SK-N-SH (cell line): ENCODE measurements around the gene EHD2. TPM values are rescaled to one million over a fixed set of nuclear protein-coding genes. Genes with fewer than 3 reads are reported as not detected.

Experiments used
- CTCF ChIA-PET: fragments of 300-600, 350-600 bp; formaldehyde crosslinking; extraction: SDS; loops from one replicate; lab custom pipeline; 2021; lab: Yijun Ruan, JAX
- POLR2A ChIA-PET: fragments of 350-600 bp; sonication (Branson Sonifier 250); formaldehyde crosslinking; extraction: SDS; loops from one replicate; lab custom pipeline; 2020; ENCODE audit warnings: antibody characterized with exemption, inconsistent platforms; lab: Yijun Ruan, JAX
- DNase-seq: peaks from one replicate; pipeline ENCODE4 v3.0.0; 2012
- H2AFZ ChIP-seq: fragments of 200-600 bp; sonication (generic); 2 replicates; pipeline ENCODE4 v1.8.1; 2016; ENCODE audit warnings: antibody characterized with exemption, mild to moderate bottlenecking, low read depth
- H3F3A ChIP-seq: fragments of 200-600 bp; sonication (generic); replicated peaks from 2 replicates; pipeline ENCODE3; 2016; ENCODE audit warnings: antibody characterized with exemption, mild to moderate bottlenecking; ENCODE audit not compliant: insufficient read depth
- H3K27ac ChIP-seq, 2 experiments: fragments of 200-500 bp in 1 of 2; fragments of 200-600 bp in 1 of 2; sonication (Bioruptor generic) in 1 of 2; sonication (generic), shearing (Covaris generic) in 1 of 2; 2 replicates each; pipeline versions ENCODE4 v1.5.1 to v1.6.1; 2014 to 2016; ENCODE audit warnings: low read depth in 2 of 2, inconsistent platforms in 1 of 2, low read length in 1 of 2, mild to moderate bottlenecking in 1 of 2, mixed read lengths in 1 of 2
- H3K27me3 ChIP-seq: fragments of 200-600 bp; sonication (generic), shearing (Covaris generic); 2 replicates; pipeline ENCODE4 v1.6.1; 2016; ENCODE audit warnings: mixed run types; ENCODE audit not compliant: insufficient read depth
- H3K36me3 ChIP-seq, 2 experiments: fragments of 200-500 bp in 1 of 2; fragments of 200-600 bp in 1 of 2; sonication (Bioruptor generic) in 1 of 2; sonication (generic) in 1 of 2; replicated peaks in 1 of 2; 2 replicates each; pipeline versions ENCODE3 to v1.5.1; 2014 to 2016; ENCODE audit warnings: low read length in 1 of 2, mild to moderate bottlenecking in 1 of 2; ENCODE audit not compliant: insufficient read depth in 2 of 2, control insufficient read depth in 1 of 2
- H3K4me1 ChIP-seq, 2 experiments: fragments of 200-500 bp in 1 of 2; fragments of 200-600 bp in 1 of 2; sonication (Bioruptor generic) in 1 of 2; sonication (generic), shearing (Covaris generic) in 1 of 2; 2 replicates each; pipeline versions ENCODE4 v1.5.1 to v1.6.1; 2014 to 2016; ENCODE audit warnings: low read depth in 1 of 2, low read length in 1 of 2, mixed run types in 1 of 2; ENCODE audit not compliant: insufficient read depth in 2 of 2, control insufficient read depth in 1 of 2
- H3K4me2 ChIP-seq: fragments of 200-600 bp; sonication (generic), shearing (Covaris generic); 2 replicates; pipeline ENCODE4 v1.6.1; 2017; ENCODE audit warnings: mixed run types
- H3K4me3 ChIP-seq, 2 experiments: fragments of 200-500 bp in 1 of 2; fragments of 200-600 bp in 1 of 2; sonication (Bioruptor generic) in 1 of 2; sonication (generic), shearing (Covaris generic) in 1 of 2; 2 replicates each; pipeline versions ENCODE4 v1.5.1 to v1.8.1; 2014 to 2016; ENCODE audit warnings: low read depth in 2 of 2, inconsistent platforms in 1 of 2, low read length in 1 of 2, mild to moderate bottlenecking in 1 of 2, mixed read lengths in 1 of 2, moderate library complexity in 1 of 2
- H3K79me2 ChIP-seq: fragments of 200-600 bp; sonication (generic); 2 replicates; pipeline ENCODE4 v1.8.1; 2017; ENCODE audit warnings: mild to moderate bottlenecking; ENCODE audit not compliant: insufficient read depth
- H3K9ac ChIP-seq: fragments of 200-600 bp; sonication (generic); 2 replicates; pipeline ENCODE4 v1.6.1; 2017; ENCODE audit warnings: mixed run types
- H3K9me2 ChIP-seq: fragments of 200-600 bp; sonication (generic); 2 replicates; pipeline ENCODE4 v1.6.1; 2017; ENCODE audit warnings: mixed run types
- H3K9me3 ChIP-seq: fragments of 200-600 bp; sonication (generic); 2 replicates; pipeline ENCODE4 v1.6.1; 2017; ENCODE audit warnings: mixed run types, mild to moderate bottlenecking, moderate library complexity
- H4K20me1 ChIP-seq: fragments of 200-600 bp; sonication (generic); 2 replicates; pipeline ENCODE4 v1.6.1; 2017; ENCODE audit warnings: mild to moderate bottlenecking, mixed run types; ENCODE audit not compliant: insufficient read depth
- EP300 ChIP-seq, 2 experiments: IDR thresholded peaks; 2 replicates each; pipeline versions ENCODE4 v1.4.0 to v1.6.1; 2012; ENCODE audit warnings: borderline replicate concordance in 1 of 2, low read depth in 1 of 2, low read length in 1 of 2
- GABPA ChIP-seq: IDR thresholded peaks from 2 replicates; pipeline ENCODE4 v1.4.0; 2012; ENCODE audit warnings: low read depth, mild to moderate bottlenecking
- NRF1 ChIP-seq: IDR thresholded peaks from 2 replicates; pipeline ENCODE4 v1.6.1; 2012; ENCODE audit warnings: low read depth, mild to moderate bottlenecking, low read length
- RAD21 ChIP-seq: IDR thresholded peaks from 2 replicates; pipeline ENCODE4 v1.6.1; 2012; ENCODE audit warnings: mild to moderate bottlenecking, low read length
- SMC3 ChIP-seq: IDR thresholded peaks from 2 replicates; pipeline ENCODE4 v1.6.1; 2012; ENCODE audit warnings: low read depth, low read length, improper control_type of control experiment
- TAF1 ChIP-seq: IDR thresholded peaks from 2 replicates; pipeline ENCODE4 v1.6.1; 2012; ENCODE audit warnings: low read depth, mild to moderate bottlenecking, low read length, moderate library complexity, borderline replicate concordance
- TCF12 ChIP-seq: IDR thresholded peaks from 2 replicates; pipeline ENCODE4 v1.4.0; 2012
- TEAD4 ChIP-seq: IDR thresholded peaks from 2 replicates; pipeline ENCODE4 v1.4.0; 2012; ENCODE audit warnings: mild to moderate bottlenecking, borderline replicate concordance; ENCODE audit not compliant: insufficient read depth
- ZBTB33 ChIP-seq: IDR thresholded peaks from 2 replicates; pipeline ENCODE4 v1.4.0; 2012; ENCODE audit warnings: low read depth, borderline replicate concordance
- WGBS: methylation state at CpG from one replicate; pipeline ENCODE4 v1.1.6; 2017; ENCODE audit warnings: low lambda C conversion rate; 5-methylcytosine and 5-hydroxymethylcytosine counted together
- polyA plus RNA-seq, 3 experiments: library from polyadenylated mRNA; depleted of rRNA; stranded (reverse); fragments of >200 nt; gene quantifications; 2 replicates each; pipeline ENCODE4 v1.2.3, GENCODE V29; 2012
- TF ChIP-seq, protein P1 (sequence below): IDR thresholded peaks from 2 replicates; pipeline ENCODE4 v1.4.0; 2012; ENCODE audit warnings: low read depth, borderline replicate concordance
- TF ChIP-seq, protein P2 (sequence below): IDR thresholded peaks from 2 replicates; pipeline ENCODE4; 2012

The EHD2 gene
- polyA plus RNA-seq, 1 of the 3 experiments (the other 2 are of a cell fraction) = 55.5 TPM

- TF ChIP-seq, protein P1, sequence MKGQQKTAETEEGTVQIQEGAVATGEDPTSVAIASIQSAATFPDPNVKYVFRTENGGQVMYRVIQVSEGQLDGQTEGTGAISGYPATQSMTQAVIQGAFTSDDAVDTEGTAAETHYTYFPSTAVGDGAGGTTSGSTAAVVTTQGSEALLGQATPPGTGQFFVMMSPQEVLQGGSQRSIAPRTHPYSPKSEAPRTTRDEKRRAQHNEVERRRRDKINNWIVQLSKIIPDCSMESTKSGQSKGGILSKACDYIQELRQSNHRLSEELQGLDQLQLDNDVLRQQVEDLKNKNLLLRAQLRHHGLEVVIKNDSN = no peak
- TF ChIP-seq SMC3 = no peak
These were observed 21.9 kb downstream of the EHD2 start (continued) for GRCh38 chr19:47735131-47735530.

GRCh38 chr19:47740866-47741519 lies 27.8 kb downstream of the EHD2 start:
- H3K36me3 ChIP-seq = peaks cover 4 to 39% of the 10 kb centered on the region in 2 experiments
- WGBS = 90% methylated on average over 28 of the region's 48 CpGs
- no peak overlapping the region for H2AFZ ChIP-seq
- no peak overlapping the region for H3K9ac ChIP-seq
- no peak for DNase-seq
- H3F3A ChIP-seq = peaks cover 43% of the 10 kb centered on the region
- H3K9me2 ChIP-seq = no peaks in the 10 kb centered on the region
- no peaks in the 10 kb centered on the region for H3K9me3 ChIP-seq
- peaks cover 7 to 10% of the 10 kb centered on the region in 2 experiments; a peak in 1 of 4 replicates for H3K4me1 ChIP-seq
- CTCF ChIA-PET = interaction anchor here (0.8 to 17.6 kb wide), 6 partner anchors 9 to 225 kb away, joined by 3 to 475 read pairs (median 3); partner anchors contain the start of gene EHD2
- no peak for TF ChIP-seq NRF1
- TF ChIP-seq TCF12 = no peak
- TF ChIP-seq, protein P1 = no peak
- TF ChIP-seq, protein P2, sequence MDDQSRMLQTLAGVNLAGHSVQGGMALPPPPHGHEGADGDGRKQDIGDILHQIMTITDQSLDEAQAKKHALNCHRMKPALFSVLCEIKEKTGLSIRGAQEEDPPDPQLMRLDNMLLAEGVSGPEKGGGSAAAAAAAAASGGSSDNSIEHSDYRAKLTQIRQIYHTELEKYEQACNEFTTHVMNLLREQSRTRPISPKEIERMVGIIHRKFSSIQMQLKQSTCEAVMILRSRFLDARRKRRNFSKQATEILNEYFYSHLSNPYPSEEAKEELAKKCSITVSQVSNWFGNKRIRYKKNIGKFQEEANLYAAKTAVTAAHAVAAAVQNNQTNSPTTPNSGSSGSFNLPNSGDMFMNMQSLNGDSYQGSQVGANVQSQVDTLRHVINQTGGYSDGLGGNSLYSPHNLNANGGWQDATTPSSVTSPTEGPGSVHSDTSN = no peak
- no peak for TF ChIP-seq RAD21
- TF ChIP-seq TAF1 = no peak
- no peak for TF ChIP-seq EP300 (IDR thresholded peaks at IDR 0.05; ENCODE audit: borderline replicate concordance in 1 of 2, low read depth in 1 of 2, low read length in 1 of 2)
- no peak for TF ChIP-seq GABPA
- TF ChIP-seq TEAD4 = no peak
- TF ChIP-seq ZBTB33 = no peak
- H3K4me2 ChIP-seq = no peak overlapping the region
- H3K4me3 ChIP-seq = no peak overlapping the region
- H3K27me3 ChIP-seq = no peaks in the 10 kb centered on the region
- POLR2A ChIA-PET = interaction anchor here (0.6 to 2.2 kb wide), 3 partner anchors 18 to 25 kb away, joined by 3 to 8 read pairs (median 3); no protein-coding TSS in a partner anchor
- no peak overlapping the region for H3K27ac ChIP-seq
- H4K20me1 ChIP-seq = no peaks in the 10 kb centered on the region
- H3K79me2 ChIP-seq = peaks cover 5% of the 10 kb centered on the region
